H1 (cell line): ENCODE measurements around the gene FUT2. TPM values are rescaled to one million over a fixed set of nuclear protein-coding genes. Genes with fewer than 3 reads are reported as not detected.

Source experiments
- HDAC2 ChIP-seq, 2 experiments: fragments of 300-600 bp in 1 of 2; sonication (generic) in 1 of 2; IDR thresholded peaks; 2 replicates each; pipeline ENCODE4 v1.6.1; 2011 to 2012; ENCODE audit warnings: low read depth in 2 of 2, low read length in 2 of 2, mild to moderate bottlenecking in 2 of 2, moderate library complexity in 2 of 2, borderline replicate concordance in 1 of 2, inconsistent platforms in 1 of 2
- RAD21 ChIP-seq, 2 experiments: IDR thresholded peaks in 1 of 2; conservative IDR thresholded peaks in 1 of 2; 2 replicates each; pipeline ENCODE4 v1.6.1; 2011; ENCODE audit warnings: low read depth in 2 of 2, low read length in 2 of 2, improper control_type of control experiment in 1 of 2, inconsistent platforms in 1 of 2, mild to moderate bottlenecking in 1 of 2, moderate library complexity in 1 of 2
- SRF ChIP-seq: IDR thresholded peaks from 2 replicates; pipeline ENCODE4 v1.6.1; 2011; ENCODE audit warnings: mild to moderate bottlenecking, low read depth, low read length, moderate library complexity
- polyA plus RNA-seq, 7 experiments: library from polyadenylated mRNA; depleted of rRNA in 3 of 7; stranded (reverse) in 5 of 7; unstranded in 2 of 7; fragments of >200 nt in 5 of 7; fragments of 200-250 nt in 2 of 7; gene quantifications; 1 replicate in 5 of 7; 2 replicates in 1 of 7; 4 replicates in 1 of 7; pipeline versions ENCODE4 v1.2.1 to v1.2.3, GENCODE V29; 2011 to 2013; ENCODE audit warnings: missing spikeins in 2 of 7, mixed read lengths in 2 of 7
- total RNA-seq: library from RNA; stranded (reverse); fragmentation: NEBNext Ultra II Directional; extraction: Animal tissue kit (Norgen Biotek cat#: 25700); gene quantifications from 2 replicates; pipeline ENCODE4 v1.2.1, GENCODE V29; 2021

Gene FUT2
- total and polyA plus RNA-seq, 2 of the 8 experiments (the other 6 are each of a cell fraction or from before 2014, with no cell fraction given), result 5.0 to 5.6 TPM

GRCh38 chr19:48698046-48698445, 2.3 kb downstream of the FUT2 start (continued):
- TF ChIP-seq SRF (no peak), RAD21 (IDR thresholded peaks at IDR 0.05 in 1 of 2, conservative IDR thresholded peaks at IDR 0.05 in 1 of 2; ENCODE audit: low read depth in 2 of 2, low read length in 2 of 2) (no peak), HDAC2 (IDR thresholded peaks at IDR 0.05; ENCODE audit: borderline replicate concordance in 1 of 2, low read depth in 2 of 2, low read length in 2 of 2) (no peak)
